IPS-NIHi7 (cell line): ENCODE measurements around the gene FAM131C.
"Not testable (repeated sequence)": the region's sequence is repeated elsewhere in the genome, so short reads cannot be mapped to it uniquely, and the experiment has no call there.

Source experiments
- DNase-seq: peaks from one replicate; pipeline ENCODE4 v3.0.0; 2012; ENCODE audit warnings: mixed read lengths; ENCODE audit errors: extremely low spot score

FAM131C gene

DNA sequence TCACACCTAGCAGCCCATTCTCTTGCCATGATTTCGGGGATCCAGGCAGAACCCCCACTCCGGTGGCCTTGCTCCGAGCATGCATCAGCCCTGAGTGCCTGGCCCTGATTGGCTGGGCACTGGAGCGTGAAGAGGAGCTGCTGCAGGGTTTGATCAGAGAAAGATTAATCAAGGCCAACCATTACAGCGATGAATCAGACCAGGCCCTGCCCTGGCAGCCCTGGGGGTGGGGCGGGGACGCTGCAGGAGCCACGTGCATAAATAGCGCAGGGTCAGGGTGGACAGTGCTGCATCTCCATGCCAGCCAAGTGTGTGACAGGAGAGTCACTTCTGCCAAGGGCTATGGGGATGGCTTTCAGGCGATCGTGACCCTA, 3.4 kb upstream of the FAM131C start:
- no peak for DNase-seq

DNA sequence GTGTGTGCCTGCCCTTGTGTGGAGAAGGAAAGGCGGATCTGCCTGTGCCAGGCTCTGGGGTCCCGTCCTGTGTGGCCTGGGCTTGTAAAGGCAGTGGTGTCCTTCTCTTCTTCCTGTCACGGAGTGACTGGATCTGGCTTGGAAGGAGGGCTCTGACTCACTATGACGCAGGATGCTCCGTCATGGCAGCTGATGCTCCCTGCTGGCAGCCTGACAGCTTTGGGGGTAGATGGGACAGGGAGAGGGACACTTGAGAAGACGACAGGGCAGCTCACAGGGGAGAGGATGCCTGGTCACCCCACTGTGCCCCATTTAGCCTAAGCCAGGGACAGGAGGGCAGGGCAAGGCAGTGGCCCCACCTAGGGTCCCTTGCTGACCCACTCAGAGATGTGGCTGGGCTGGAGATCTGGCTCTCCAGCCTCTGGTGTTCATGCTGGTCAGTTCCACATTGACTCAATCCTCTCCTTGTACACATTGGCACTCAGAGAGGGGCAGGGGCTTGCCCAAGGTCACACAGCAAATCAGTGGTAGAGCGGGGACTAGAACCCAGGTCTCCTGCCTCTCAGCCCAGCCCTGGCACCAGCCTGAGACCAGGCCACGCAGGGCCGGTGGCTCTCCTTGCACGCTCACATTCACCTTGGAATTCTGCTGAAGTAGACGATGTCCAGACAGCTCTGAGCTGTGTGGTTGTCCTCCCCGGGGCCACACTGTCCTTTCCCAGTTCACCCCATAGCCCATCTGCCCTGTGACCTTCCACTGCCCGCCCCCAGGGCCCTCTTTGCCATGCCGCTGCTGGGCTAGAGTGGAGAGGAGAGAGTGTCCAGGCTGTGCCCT, 2.8 kb upstream of the FAM131C start:
- DNase-seq: no peak

DNA sequence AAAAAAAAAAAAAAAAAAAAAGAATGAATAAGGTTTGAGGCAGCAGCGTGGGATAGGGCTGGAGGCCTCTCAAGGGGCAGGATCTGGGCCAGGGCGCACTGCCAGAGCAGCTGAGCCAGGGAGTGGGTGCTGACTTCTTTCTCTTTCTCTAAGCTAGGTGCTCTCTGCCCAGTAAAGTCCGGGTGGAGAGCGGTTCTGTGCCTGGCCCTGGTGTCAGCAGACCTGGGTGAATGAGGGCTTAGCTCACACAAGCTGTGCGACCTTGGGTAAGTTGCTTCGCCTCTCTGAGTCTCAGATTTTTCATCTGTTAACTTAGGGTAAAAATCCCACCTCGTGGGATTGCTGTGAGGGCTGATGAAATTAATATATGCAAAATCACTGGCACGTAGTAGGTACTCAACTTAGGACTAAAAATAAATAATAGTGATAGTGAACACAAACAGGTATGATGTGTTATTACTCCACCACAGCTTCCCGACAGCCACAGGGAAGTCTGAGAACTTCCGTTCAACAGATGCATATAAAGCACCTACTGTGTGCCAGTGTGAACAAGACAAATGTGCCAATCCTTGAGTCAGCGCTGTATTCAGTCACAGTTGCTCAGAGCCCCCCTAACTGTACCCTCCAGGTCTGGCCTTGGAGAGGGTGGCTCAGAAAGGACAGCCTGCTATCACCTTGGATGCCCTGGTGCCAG, 2.0 kb upstream of the FAM131C start:
- no peak for DNase-seq

DNA sequence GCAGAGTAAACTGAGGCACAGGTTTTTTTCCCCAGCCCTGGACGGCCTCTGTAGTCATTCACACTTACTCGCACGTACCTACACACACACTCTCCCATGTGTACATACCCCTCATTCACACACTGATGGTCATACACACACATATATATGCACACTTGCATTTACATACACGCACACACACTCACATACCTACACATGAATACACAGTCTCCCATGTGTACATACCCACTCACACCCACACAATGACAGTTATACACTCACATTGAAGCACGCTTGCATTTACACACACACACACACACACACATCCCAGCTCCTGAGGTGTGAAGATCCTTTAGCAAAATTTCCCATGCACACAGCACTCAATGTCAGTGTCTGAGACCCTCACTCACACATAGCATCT, 766 bp upstream of the FAM131C start:
- DNase-seq: no peak

DNA sequence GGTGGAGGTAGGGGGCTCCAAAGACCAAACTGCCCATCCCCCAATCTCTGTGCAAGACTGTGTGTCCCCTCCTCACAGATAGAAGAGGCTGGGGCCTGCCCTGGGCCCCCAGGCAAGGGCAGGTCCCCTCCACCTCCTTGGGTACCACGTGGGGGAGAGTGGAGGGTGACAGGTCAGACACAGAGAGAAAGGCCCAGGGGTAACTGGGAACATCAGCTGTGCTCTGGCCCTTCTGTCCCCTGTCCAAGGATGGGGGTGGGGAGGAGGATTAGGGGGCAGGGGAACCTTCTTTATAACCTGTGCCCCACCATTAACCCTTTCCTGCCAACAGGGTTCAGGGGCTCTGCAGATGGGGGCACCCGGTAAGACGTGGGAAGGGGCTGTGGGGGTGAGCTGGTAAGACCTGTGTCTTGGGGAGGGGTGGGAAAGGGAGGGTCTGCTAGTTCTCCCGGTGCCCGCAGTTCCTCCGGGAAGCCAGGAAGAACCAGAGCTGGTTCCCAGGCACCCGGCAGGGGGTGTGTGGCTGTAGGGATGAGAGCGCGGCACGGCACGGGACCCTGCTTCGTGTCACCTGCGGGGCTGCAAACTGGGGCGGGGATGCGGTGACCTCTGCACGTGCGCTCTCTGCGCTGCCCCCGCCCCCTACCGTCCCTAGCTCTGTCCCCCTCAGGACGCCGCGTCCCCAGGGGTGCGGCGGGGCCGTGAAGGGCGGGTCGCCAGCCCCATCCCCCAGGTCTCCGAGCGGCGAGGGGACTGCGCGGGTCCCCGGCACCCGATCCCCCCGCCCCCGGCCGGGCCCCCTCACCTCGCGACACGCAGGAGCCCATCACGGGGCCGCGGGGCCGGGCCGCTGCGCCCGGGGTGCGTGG, 601 bp downstream of the FAM131C start:
- no peak for DNase-seq

DNA sequence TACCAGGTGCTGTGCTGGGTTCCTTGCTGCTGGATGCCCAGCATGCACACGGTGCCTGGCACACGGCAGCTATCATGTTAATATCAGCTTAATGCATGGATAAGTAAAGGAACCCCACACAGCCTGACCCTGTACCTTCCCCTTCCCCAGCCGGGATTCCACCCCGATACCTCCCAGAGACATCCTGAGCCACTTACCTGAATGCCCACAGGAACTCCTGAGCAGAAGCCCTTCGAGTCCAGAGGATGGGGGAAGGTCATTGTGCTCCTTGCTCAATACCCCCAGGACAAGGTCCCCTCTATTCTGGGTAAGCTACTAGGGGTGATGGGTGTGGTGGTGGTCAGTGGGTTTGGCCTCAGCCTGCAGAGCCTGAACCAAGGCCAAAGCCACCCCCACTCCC, 1.4 kb downstream of the FAM131C start:
- DNase-seq: no peak

DNA sequence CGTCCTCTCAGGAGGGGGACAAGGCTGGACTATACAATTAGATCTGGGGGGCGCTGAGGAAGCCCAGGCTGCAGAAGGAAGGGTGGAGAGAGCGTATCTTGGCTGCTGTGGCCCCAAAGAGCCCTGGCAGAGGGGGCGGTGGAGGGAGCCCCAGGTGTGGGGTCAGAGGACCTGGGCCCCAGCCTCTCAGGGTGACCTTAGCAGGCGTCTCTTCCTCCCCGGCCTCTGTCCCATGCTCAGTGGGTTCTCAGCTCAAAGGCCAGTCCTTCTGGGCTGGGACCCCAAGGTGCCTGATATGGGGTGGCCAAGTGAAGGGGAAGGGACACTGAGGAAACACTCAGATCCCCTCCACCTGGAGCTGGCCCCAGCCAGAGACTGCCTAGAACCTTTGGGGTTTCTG, 1.8 kb downstream of the FAM131C start:
- DNase-seq: no peak

DNA sequence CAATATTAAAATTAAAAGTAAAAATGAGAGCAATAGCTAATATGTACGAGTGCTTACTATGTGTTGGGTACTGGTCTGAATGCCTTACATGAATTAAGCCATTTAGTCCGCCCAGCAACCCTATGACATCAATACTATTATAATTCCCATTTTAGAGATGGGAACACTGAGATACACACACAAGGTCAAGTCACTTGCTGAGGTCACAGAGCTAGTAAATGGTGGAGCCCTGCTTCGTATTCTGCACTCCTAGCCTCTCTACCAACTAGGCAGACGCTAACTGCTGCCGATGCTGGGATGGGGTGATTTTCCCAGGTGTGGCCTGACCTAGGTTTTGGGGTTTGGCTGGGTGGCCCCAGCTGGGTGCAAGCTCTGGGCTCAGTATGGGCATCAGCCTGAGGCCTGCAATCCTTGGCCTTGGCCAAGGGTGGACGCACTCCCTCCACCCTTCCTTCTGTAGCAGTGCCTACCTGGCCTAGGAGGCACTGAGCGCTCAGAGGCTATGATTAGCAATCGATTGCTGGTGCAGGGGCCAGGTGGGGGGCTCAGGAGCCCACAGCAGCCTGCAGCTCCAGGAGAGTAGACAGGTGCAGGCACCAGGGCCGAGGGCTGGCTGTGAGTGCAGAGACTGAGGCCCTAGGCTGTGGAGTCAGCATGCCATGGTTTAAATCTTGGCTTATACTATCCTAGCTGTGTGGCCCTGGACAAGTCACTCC, 2.7 kb downstream of the FAM131C start:
- no peak for DNase-seq

DNA sequence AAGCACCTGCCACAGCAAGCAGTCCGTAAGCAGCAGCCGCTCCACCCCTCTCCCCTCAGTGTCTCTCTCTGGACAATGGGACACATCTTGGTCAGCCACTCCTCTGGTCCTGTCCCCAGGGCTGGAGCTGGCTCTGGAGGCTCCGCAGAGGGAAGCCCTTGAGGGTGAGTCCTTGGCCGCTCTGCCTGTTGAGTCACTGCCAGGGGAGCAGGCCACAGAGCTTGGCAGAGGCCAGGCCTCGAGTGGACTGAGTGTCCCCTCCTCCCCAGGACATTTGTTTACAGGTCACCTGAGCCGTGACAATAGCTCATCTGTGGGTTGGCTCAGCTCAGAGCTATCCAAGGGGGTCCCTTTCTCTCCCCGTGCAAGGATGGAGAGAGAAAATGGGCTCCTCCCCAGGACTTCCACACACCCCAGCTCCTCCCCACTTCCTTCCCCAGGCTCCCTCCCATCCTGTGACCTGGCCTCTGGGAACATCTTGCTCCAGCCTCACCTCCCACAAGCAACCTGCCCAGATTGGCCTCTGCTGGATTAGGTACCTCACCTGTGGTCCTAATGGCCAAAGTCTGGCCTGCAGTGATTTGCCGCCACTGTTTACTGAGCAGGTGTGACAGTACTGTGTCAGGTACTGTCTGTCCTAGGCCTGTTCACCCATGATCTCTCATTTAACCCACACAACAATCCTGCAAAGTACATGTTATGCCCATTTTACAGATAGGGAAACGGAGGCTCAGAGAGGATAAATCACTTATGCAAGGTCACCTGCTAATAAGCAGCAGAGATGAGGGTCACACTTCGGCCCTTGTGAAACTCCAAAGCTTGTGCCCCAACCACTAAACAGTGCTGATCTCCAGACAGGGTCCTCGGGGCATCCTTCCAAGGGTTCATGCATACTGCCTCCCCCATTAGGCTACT, 4.8 kb downstream of the FAM131C start:
- no peak for DNase-seq

DNA sequence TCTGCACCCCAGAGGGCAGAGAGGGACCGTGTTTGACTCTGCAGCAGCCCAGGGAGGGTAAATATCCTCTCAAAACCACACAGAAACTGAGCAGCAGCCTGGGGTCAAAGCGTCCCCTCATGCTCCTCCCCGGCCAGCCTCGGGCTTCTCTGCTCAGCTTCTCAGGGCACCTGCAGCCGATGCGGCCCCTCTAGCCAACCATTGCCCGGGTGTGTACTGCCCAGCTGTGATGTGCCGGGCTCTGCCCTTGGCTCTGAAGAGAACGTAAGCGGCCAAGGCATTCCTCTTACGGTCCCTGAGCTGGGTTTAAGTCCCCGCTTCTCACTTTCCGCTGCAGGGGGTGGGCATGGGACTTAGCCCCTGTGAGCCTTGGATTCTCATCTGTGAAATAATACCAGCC, 5.5 kb downstream of the FAM131C start:
- DNase-seq: no peak

DNA sequence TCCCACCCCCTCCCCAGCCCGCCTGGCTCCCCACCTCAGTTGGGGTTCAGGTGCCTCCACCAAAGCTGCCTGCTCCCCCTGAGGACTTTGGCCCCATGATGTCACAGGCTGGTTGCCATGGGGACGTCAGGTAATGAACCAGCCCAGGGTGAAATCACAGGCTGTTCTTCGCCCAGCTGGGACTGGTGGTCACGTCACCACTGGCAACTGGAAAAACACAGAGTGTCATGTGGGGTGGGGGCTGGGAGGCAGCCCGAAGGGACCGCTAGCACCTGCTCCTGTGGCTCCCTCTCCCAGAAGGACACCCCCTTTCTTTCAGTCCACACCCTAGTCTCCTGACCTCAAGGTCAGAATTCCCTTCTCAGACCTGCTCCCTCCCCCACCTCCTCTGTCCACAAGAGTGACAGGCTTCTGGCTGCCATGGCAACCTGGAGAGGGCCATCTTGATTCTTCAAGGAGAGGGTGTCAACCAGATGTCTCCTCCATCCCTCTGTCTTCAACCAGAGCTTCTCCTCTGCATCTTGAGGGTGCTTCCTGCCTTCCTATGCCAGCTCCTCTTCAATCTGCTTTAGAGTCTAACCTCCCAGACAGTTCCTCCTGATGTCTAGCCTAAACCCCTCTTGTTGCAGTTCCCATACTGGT, 6.2 kb downstream of the FAM131C start:
- no peak for DNase-seq

DNA sequence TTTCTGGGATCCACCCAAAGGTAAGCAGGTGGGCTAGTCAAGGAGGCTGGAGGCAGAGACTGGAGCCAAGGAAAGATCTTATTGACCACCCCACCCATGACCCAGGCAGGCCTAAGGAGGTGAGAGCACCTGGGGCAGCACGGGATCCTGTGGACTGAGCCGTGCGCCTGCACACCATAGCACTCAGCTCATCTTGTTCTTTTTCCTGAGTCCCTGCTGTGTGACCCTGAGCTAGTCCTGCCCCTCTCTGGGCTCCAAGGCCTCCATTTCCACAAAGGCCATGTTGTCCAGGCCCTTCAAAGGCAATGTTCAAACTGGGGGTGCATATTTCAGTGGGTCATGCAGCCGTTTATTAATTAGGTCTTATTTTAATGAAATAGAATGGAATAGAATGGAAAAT, 7.2 kb downstream of the FAM131C start:
- no peak for DNase-seq

DNA sequence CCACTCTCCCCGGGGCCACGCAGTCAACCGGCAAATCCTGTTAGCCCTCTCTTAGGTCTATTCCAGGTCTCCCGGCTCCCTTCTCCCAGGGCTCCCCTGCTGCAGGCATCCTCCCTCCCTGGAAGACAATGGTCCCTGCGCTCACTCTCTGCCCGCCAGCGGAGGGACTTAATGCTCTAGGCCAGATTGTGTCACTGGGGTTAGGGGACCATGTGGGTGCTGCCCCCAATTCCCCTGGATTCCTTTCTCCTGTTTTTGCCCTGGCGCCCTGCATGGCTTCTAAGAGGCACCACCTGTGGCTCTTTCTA, 8.2 kb downstream of the FAM131C start:
- no peak for DNase-seq

DNA sequence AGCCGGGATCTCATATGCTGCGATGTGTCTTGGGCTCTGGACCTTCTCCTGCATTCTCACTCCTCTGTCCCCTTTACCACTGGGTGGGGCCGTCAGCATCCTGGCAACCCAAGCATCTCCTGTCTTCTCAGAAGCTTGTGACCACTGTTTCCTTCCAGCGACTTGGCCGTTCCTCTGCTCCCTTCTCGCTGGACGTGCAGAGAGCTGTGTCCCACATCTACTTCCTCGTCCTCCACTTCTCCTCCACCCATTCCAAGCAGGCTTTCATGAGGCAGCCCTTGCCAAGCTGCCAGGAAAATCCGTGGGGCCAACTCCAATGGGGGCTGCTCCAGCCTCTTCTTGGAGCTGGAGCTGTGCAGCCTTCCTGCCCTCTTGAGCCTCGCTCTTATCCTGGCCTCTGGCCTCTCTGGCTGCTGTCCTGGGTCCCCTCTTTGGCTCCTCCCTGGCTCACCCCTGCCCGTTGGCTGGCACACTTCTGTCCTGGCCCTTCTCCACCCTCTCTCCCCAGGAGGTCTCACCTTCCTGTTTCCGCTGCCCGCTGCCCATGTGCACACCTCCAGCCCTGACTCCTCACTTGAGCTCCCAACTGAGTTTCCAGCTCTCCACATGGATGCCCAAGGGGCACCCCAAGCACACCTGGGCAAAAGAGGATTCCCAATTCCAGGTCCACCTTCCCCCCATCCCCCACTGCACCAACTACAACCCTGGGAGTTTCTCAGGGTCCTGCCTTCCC, 8.7 kb downstream of the FAM131C start:
- DNase-seq: no peak

DNA sequence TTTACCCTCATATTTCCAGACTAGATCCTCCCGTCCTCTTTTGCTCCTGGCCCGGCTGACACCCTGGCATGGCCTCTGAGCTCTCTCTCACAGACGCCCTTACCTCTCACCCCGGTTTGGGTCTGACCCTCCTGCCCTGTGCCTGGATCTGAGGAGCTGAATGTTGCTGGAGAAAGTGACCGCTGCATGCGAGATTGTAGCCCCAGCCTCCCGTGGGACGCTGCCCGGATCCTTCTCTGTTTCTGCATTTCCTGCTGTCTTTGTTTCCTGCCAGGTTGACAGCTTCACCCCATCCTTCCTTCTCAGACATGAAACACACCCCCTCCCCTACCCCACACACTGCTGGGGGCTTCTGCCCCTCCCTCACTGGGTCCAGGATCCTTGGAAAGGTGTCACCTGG, 9.5 kb downstream of the FAM131C start:
- no peak for DNase-seq

DNA sequence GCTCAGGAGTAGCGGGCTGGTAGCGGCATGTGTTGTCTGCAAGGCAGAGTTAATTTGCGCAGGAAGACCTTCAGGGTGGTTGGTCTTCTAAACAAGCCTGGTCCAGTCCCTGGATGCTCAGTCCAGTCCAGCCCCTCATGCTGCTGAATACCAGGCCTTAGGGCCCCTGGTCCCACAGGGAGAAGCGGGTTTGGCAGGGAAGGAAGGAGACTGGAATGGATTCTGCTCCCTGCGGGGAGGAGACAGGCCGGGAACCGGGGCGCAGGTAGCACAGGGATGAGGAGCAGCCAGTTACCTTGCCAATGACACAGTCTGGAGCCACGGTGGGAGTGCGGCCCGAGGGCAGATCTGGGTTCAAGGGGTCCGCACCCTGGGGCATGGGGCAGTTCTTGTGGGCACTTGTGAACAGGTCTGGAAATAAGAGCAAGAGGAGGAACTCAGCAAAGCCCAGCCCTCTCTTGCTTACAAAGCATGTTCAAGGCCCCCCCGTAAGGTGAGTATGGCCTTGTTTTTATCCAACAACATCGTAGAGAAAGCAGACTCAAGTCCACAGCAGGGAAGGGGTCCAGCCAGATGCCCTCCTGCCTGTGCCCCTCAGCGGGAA, 10.1 kb downstream of the FAM131C start:
- DNase-seq: no peak

DNA sequence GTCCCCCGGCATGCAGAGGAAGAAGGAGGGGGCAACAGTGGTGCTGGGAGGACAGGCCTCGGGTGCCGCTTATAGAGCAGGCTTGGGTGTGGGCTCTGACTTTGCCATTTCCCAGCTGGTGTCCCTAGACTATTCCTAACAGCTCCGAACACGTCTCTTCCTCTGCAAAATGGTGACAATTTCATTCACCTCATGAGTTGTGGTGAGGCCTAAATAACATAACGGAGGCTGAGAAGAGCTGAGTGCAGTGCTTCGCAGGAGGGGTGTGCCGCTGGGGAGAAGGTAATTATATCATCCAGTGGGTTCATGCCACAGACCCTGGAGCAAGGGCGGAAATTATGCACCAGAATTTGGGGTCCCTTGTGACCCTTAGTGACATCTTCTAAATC, 10.8 kb downstream of the FAM131C start:
- not testable (repeated sequence) for DNase-seq

DNA sequence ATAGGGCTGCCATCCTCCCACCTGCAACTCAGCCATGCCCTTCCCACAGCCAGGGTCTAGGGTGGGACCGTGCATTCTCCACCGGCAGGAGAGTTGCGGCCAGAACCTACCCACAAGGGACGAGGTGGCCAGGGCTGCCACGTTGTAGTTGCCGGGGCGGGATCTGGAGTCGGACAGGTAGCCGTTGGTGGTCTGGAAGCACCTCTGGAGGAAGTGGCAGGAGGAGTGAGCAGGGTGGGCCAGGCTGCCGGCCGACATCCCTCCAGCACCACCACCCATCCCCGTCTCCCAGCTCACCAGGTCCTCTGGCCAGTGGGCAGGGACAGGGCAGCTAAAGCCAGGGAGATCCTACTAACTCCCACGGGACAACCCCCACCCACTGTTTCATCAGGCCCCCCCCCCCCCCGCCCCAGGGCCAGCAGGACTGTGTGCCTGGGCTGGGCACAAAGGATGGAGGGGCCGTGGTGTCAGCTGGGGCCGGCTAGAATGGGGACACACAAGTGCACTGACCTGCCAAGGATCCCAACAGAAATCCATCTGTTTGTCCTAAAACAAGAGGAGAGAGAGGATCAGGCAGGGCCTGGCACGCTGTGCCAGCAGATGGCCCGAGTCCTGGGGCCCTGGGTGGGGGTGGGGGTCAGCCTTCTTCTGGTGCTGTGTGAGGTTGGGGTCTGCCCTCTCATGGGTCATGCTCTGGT, 11.3 kb downstream of the FAM131C start:
- DNase-seq: not testable (repeated sequence)

DNA sequence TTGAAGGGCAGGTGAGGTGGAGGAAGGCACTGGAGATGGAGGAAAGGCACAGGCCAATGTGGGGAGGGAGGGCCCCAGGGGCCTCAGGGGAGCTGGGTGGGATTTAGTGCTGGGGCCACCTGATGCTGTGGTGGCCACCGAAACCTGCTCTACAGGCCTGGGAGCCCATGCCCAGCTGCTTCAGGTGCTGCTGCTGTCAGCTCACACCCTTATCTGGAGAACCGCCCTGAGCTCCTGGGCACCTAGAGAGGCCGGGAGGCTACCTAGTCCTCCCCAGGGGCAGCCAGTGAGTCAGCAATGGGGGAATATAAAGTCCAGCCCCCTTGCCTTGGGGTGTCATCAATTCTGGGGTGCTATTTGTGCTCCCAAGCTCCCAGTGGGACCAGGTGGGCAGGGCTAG, 12.2 kb downstream of the FAM131C start:
- DNase-seq: no peak
